Activated CD4-positive, alpha-beta T cell treated with anti-CD3 and anti-CD28 coated beads for 1 hour (primary cell): Measurements from ENCODE around the gene SCN7A.
"Not testable (repeated sequence)": the region's sequence is repeated elsewhere in the genome, so short reads cannot be mapped to it uniquely, and the experiment has no call there.

Experiments
- DNase-seq: peaks from one replicate; pipeline ENCODE4 v3.0.0-alpha.2; 2020

Gene SCN7A

GRCh38 chr2:166388481-166389070 is 105.5 kb downstream of the SCN7A start:
- no peak for DNase-seq

GRCh38 chr2:166385313-166385712 is 108.7 kb downstream of the SCN7A start:
- DNase-seq, result no peak

- DNase-seq, result no peak
Observed at GRCh38 chr2:166384774-166385173, 109.3 kb downstream of the SCN7A start.

DNA sequence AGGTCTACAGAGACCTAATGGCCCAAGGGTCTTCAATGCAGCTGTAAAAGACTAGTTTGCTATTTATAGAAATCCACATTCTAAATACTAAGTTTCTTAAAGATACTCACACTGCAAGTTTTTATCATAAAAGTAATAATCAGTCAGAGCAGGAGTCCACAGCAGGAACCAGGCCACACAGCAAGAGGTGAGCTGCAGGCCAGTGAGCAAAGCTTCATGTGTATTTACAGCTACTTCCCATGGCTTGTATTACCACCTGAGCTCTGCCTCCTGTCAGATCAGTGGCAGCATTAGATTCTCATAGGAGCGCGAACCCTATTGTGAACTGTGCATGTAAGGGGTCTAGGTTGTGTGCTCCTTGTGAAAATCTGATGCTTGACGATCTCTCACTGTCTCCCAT is 111.6 kb downstream of the SCN7A start:
- no peak for DNase-seq

- DNase-seq, result no peak
Observed at GRCh38 chr2:166380615-166381014, 113.4 kb downstream of the SCN7A start.

GRCh38 chr2:166376873-166377272 is 117.2 kb downstream of the SCN7A start:
- no peak for DNase-seq

DNA sequence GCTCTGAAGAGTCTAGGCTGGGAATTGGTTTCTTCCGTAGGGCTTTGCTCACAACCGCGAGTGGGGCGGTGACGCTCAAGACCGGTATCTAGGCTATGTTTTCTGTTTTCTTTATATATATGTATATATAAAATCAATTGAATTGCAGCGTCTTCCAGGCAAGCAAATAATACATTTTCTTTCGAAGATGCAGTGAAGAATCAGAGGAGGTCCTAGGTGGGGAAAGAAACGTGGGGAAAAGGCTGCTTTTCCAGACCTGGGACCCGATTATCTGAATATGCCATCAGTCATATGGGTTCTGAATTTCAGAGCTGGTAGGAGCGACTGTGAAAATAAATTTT is 117.6 kb downstream of the SCN7A start:
- no peak for DNase-seq

DNA sequence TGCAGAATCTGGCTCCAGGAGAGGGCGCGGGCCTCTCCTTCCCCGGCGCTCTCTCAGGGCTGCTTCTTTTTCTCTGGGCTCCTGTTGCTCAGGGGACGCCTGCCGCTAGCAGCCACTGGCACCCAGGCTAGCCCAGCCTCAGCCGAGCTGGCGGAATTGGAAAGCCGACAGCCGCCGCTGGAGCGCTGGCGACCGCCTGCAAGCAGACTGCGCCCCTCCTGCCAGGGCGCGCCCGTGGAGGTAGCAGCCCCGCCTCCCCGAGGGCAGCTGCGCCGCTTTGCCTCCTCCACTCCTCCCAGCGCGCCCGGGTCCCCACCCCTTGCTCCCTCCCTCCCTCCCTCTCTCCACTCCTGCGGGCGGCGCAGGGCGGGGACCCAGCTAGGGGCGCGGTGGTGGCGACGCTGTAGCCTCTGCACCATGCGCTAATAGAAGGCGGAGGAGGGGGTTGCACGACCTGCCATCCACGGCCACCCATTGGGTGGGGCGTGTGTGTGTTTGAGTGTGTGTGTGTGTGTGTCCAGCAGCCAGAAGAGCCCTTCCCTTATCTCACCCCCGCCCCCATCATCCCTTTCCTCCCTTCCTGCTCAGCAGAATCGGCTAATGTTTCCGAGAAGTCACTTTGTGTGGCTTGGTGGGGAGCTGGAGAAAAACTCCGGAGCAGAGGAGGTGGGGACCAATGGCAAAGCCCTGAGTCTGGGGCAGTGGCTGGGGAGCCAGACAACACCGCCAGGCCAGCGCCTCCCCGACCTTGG is 118.1 kb downstream of the SCN7A start, which contains the start of gene SCN9A:
Gene SCN9A, minus strand, starts transcription at position 209 of the 752 bp plus-strand sequence. CDS start 64,188 bp downstream, outside the sequence.
- no peak for DNase-seq

DNA sequence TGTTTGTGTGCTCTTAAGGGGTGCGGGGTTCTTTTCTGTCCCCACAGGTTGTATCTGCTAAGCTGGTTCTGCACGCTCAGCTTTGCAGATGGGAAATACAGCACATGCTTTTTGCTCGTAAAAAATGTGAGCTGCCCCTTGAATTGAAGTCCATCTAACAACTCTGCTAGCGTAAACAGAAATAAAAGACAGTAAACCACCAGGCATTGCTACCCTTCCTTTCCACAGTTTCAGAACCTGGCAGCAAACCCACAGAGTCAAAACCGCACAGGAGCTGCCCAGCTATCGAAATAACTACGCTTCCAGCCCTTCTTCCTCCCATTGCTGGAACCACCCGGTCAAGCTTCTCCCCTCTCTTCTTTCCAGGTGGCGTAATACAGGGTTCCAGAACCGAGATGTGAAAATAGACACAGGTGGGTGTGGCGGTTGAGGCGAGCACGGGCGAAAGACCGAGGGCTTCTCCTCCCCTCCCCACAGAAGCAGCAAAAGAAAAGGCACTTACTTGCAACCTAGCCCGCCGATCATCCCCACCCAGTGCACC is 118.8 kb downstream of the SCN7A start:
- no peak for DNase-seq

DNA sequence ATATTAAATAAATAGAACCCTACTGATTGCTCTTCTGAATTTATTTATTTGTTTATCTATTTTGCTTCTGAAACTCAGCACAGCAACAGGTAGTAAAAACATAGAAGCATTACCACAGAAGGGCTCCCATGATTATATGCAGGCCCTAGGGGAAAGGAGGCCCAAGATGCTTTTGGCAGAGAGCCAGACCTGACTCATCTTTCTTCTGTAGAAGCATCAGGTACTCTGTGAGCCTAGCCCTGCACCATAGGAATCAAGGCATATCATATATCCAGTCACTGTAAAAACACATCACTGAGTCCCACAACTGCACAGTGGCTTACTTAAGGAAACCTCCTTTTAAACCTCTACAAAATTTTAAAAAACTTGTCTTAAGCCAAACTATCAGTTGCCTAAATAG is 120.1 kb downstream of the SCN7A start:
- DNase-seq, result no peak

- DNase-seq, result no peak
Observed at GRCh38 chr2:166373539-166373938, 120.5 kb downstream of the SCN7A start.

GRCh38 chr2:166373105-166373504 is 120.9 kb downstream of the SCN7A start:
- DNase-seq, result no peak

DNA sequence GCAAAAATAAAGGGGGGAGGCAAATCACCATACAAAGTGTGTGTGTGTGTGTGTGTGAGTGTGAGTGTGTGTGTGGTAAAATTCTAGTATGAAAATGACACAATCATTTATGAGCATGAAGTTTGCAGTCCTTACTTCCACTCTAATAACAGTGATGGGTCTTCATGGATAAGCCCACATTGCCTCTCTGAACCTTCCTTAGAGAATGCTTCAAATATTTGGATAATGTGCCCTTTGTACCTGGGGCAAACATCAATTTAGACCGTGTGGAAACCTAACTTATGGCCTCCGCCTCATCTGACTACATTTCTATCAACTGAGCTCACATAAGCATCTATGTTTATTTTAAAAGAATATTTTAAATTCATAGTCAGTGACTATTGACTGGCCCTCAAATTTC is 122.0 kb downstream of the SCN7A start:
- DNase-seq, result no peak

GRCh38 chr2:166365803-166366420 is 128.1 kb downstream of the SCN7A start:
- no peak for DNase-seq

DNA sequence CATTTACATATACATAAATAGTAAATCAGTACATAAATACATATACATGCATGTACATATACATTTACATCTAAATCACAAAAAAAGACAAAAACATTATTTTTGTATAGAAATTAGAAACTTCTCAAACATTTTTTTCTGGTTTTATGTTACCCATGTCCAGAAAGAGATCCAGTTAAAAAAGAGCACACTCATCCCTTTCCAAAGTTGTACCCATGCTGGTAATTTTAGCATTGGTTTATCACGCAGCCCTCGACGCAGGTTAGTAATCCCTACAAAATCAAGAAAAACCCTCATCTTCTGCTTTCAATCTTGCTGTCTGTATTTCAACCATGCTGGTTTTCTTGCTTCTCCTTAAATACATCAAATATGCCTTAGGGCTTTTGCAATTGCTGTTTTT is 128.8 kb downstream of the SCN7A start:
- DNase-seq, result no peak

DNA sequence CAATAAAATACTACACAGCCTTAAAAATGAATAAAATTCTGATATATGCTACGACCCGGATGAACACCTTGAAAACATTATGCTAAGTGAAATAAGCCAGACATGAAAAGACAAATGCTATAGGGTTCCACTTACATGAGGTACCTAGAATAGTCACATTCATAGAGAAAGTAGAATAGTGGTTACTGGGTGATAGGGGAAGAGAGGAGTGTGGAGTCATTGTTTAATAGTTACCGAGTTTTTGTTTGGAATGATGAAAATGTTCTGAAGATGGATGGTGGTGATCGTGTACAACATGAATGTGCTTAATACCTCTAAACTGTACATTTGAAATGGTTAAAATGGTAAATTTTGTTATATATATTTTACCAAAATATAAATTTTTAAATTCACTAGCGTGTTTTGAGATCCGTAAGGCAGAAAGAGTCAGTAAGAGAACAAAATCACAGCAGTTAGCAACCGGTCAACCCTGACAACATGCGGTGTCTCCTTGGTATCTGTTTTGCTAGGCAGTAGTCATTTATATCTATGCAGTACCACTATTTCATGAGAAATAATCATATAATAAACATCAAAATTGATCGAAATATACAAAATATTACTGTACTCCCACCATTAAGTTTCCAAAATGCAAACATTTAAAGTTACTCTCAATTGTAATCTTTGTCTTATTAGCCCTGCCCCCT is 129.4 kb downstream of the SCN7A start:
- no peak for DNase-seq

DNA sequence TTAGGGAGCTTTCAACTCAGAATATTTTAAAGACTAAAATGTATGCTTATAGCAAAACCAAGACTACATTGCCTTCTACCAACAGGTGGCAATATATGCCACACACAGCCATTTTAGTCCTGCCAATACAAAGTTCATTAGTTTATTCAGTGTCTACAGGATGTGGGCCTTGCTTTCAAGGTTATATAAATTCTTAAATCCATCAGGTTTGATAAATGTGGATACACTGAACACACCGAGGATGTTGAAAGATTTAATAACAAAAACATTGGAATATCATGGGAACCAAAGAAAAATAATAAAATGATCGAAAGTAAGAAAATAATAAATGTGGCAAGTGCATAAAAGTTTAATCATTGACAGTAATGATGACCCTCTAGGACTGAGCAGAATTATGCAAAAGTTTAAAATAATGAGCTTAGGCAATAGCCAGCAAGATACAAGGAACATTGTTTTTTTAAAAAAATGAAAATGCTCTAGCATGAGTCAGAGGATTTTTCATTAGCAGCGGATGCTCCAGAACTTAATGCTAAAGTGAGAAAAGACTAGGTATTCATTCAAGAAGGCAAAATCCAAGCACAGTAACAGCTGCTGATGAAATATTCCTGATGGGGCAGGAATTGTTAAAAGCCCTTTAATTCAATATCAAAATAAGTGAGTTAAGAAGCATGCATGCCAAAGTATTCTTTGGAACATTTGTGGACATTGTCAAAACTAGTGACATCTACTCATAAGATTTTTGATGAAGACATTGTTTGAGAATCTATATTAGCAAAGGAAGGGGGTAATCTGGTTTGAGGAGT is 132.5 kb downstream of the SCN7A start:
- DNase-seq, result no peak

GRCh38 chr2:166360906-166361305 is 133.1 kb downstream of the SCN7A start:
- DNase-seq, result no peak

- no peak for DNase-seq
Observed at GRCh38 chr2:166360426-166360825, 133.6 kb downstream of the SCN7A start.

- not testable (repeated sequence) for DNase-seq
Observed at GRCh38 chr2:166357950-166358321, 136.1 kb downstream of the SCN7A start.

GRCh38 chr2:166357068-166357949 is 136.7 kb downstream of the SCN7A start:
- DNase-seq, result no peak
